T-helper 1 cell (primary cell): ENCODE data around the gene DDAH1.

Experiments used
- DNase-seq, 5 donors: peaks; one replicate each; pipeline ENCODE4 v3.0.0-alpha.2; 2012 to 2020

DDAH1 gene

GRCh38 chr1:85437139-85437538 lies 27.8 kb downstream of the DDAH1 start:
- DNase-seq: no peak

DNA sequence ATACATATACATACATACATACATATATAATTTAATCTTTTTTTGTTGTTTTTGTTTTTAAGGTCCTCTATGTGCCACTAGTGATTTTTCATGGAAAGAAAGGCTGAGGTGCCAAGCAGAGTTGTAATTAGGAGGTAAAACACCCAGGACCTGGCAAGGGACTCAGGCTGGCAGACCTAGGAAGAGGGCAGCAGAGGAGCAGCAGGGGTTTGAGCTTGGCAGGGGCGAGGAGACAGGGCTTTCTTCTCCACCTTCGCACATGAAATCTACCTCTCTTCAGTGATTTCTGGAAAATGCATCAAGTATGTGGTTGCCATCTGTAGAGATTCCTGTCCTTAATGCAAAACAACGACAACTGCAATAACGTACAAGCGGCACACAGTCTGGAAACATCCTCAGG lies 31.9 kb downstream of the DDAH1 start:
- no peak for DNase-seq

- no peak for DNase-seq
Observed at GRCh38 chr1:85428471-85429089, 36.4 kb downstream of the DDAH1 start.

DNA sequence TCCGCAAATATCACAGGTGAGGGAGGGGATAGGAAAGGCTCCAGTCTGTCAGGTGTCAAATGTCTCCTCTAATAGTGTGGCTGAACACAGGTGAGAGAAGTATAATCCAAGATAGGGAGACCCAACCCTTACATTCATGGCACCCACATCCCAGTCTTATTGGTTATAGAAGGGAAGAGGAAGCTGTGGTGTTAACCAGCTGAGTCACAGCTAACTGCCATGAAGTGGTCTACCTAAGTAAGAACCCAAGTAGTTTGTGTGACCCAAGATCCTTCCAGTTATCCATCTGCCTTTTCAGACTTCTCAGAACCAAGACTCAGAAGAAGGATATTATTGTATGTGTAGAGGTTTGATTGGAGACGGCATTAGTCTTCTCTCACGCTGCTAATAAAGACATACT lies 37.1 kb downstream of the DDAH1 start:
- DNase-seq: no peak

- DNase-seq: no peak
Observed at GRCh38 chr1:85427331-85427730, 37.6 kb downstream of the DDAH1 start.

- DNase-seq: no peak
Observed at GRCh38 chr1:85421179-85421578, 43.8 kb downstream of the DDAH1 start.

DNA sequence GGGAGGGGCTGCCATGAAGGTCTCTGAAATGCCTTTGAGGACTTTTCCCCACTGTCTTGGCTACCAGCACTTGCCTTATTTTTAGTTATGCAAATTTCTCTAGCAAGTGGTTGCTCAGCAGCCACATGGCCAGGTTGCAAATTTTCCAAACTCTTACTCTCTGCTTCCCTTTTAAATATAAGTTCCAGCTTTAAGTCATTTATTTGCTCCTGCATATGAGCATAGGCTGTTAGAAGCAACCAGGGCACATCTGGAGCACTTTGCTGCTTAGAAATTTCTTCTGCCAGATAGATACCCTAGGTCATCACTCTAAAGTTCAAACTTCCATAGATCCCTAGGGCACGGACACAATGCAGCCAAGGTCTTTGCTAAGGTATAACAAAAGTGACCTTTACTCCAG lies 44.8 kb downstream of the DDAH1 start:
- no peak for DNase-seq

- DNase-seq: no peak
Observed at GRCh38 chr1:85417876-85418275, 47.1 kb downstream of the DDAH1 start.

GRCh38 chr1:85417017-85417416 lies 47.9 kb downstream of the DDAH1 start:
- DNase-seq: no peak

- no peak for DNase-seq
Observed at GRCh38 chr1:85413169-85413568, 51.8 kb downstream of the DDAH1 start.

DNA sequence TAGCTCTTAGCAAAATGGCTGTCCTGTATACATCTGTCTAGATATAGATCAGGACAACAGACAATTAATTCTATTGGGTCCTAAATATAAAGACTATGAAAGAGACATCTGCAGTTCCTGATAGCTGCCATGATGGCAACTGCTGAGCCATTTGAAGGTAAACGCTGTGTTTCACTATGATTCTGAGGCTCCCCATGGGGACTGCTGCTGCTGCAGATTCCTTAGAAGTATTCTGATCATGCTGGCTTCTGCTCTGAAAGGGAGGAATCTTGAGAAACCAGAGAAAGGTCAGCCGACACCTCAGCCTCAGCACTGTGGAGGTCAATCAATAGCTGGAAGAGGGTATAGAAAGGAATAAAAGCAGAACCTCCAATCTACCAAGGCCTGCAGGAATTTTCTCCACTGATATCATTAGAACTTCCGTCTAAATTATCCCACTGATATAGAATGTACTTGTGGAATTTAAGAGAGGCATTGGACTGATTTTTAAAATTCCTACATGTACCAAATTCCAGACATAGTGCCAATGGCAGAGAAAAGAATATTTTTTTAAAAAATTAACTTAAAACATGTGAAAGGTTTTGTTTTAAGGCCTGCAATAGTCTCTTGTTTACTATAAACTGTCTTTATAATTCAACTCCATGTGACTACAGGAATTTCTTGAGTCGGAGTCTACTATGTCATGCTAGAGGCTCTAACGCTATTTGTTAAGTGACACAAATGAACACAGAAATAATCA lies 53.2 kb downstream of the DDAH1 start:
- DNase-seq: no peak

DNA sequence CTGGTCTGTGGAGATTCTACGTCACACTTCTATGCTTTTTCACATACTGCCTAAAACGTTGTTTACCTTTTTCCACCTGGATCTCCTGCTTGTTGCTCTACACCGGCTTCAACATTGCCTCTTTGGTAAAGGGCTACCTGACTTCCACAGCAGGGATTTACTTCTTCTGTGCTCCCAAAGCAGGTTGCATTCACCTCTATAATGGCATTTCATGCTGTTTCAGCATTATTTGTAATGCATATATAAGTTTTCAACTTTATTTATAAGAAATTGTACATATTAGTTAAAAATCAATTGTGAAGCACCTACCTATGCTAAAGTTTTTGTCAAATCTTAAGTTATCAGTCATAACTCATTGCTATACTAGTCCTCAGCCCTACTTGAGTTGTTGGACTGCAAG lies 55.4 kb downstream of the DDAH1 start:
- DNase-seq: no peak

DNA sequence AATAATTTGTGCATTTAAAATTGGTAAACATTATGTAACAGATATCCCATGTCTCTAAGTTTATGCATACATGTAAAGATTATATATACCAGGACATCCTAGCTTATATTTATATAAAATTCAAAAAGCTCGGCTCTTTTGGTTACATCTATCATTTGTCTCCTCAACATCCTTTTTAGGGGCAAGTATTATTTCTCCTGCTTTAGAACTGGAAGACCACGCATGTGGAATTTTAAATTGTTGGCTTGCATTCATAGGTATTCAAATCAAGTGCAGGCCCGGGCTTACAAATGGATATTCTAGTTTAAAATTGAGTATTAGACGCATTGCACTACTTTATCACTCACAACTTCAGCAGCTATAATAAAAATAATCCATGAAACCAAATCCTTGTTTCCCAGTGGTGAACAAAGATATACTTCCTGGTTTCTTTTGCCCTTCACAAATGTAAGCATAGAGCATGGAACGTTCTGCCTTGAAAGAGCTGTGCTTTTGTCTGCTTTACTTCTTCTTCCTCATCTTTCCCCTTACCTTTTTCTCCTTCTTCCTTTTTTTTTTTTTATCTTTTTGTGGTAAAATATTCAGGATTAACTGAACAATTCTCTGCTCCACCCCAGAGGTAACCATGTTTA lies 57.1 kb downstream of the DDAH1 start:
- DNase-seq: no peak

DNA sequence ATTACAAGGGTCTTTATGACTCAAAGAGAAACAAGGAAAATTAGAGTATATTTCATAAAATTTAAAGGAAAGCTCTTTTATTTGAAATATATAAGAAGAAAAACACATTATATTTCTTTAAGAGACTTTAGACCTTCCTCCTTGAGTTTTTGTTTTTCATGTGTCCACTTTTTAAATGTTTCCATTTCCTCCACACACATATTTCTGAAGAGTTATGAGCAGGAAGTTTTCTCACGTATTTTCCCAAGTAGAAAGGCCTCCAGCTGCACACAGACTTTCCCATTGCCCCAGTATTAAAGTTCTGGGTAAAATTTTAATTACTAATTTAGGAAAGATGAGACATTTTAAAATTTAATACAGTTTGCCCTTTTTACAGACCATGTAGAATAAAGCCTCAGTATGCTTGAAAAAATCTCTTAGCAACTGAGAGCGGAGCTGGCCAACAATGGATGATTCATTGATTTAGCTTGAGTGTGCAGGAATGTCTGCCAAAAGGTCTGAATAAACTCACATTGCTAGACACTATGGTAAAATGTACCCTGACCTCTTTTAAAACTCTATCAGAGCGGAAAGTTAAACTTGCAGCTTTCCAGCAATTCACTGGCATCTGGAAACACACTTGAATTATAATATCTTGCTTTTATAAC lies 57.9 kb downstream of the DDAH1 start:
- DNase-seq: no peak

DNA sequence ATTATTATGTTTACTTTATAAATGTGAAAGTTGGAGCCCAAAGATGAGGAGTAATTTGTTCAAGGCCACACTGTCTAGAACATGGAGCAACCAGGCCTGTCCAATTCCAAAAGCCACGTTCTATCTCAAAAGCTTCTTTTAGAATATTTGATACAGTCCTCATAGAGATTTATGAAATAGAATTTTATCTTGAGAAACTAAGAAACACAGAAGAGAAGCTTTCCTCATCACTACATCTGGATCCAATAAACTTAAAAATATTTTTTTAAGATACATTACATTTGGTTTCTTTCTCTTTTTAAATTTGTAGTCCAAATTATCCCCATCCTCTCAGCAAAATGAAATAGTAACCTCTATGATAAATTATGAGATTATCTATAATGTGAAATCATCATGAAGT lies 58.9 kb downstream of the DDAH1 start:
- no peak for DNase-seq

- DNase-seq: no peak
Observed at GRCh38 chr1:85404408-85404807, 60.6 kb downstream of the DDAH1 start.

GRCh38 chr1:85398391-85399064 lies 66.4 kb downstream of the DDAH1 start:
- no peak for DNase-seq

DNA sequence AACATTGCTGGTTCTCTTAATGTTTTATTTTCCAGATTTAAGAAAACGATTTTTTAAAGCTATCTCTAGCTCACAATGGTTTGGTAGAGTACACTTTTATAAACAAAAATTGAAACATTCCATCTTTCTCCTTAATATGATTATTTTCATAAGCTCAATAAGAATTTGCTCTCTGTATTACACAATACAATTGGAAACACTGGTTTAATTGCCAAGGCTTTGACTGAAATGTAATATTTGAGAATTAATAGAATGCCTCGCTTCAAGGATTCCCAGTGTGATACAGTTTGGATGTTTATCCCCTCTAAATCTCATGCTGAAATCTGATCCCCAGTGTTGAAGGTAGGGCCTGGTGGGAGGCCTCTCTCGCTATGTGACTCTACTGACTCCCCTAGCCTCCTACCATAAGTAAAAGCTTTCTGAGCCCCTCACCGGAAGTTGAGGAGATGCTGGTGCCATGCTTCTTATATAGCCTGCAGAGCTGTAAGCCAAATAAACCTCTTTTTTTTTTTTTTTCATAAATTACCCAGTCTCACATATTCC lies 67.4 kb downstream of the DDAH1 start:
- no peak for DNase-seq

DNA sequence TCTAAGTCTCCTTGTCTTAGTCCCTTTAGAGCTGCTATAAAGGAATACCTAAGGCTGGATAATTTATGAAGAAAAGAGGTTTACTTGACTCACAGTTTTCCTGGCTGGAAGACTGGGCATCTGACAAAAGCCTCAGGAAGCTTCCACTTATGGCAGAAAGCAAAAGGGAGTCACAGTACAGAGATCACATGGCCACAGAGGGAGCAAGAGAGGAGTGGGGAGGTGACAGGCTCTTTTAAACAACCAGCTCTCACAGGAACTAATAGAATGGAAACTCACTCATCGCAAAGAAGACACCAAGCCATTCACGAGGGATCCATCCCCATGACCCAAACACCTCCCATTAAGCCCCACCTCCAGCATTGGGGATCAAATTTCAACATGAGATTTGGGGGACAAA lies 68.8 kb downstream of the DDAH1 start:
- no peak for DNase-seq

DNA sequence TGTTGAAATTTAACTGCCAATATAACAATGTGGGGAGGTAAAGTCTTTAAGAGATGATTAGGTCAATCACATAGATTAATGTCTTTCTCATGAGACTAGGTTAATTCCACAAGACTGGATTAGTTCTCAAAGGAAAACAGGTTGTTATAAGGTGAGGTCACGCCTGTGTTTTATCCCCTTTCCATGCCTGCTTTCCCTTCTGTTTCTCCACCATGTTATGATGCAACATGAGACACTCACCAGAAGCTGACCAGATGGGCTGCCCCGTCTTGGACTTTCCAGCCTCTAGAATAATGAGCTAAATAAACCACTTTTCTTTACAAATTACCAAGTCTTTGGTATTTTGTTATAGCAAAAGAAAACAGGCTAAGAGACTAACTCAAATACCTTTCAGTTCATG lies 70.8 kb downstream of the DDAH1 start:
- DNase-seq: no peak

DNA sequence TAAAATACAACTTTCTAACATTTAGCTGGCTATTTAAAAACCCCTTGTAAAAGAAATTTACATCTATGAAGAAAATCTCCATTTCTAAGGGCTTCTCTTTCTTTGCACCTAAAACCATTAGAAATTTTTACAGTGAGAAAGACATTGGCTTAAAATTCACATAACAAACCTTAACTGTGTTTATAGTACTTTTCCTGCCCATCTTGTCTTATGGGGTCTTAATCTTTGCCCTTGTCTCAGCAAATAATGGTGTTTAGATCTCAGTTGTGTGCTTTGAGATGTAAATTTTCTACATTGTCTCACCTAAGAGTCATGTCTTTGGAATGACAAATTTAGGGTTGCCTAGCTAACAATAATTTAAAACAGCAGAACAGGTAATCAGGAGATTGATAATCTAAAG lies 71.5 kb downstream of the DDAH1 start:
- no peak for DNase-seq

DNA sequence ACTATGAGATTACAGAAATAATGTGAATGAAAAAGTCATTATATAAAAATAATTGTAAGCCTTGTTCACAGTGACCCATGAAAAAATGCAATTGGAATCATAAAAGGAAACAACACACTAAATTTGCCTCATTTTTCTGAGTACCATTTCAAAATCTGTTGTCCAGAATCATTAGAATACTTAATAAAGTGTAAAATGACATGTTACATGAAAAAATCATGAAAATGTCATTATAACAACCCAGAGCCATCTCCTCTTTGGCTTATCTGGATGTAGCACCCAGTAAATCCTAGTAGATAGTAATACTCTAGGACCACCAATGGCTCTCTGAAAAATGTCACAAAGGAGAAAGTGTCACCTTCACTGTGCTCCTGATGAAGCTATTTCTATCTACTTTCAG lies 76.5 kb downstream of the DDAH1 start:
- DNase-seq: no peak

DNA sequence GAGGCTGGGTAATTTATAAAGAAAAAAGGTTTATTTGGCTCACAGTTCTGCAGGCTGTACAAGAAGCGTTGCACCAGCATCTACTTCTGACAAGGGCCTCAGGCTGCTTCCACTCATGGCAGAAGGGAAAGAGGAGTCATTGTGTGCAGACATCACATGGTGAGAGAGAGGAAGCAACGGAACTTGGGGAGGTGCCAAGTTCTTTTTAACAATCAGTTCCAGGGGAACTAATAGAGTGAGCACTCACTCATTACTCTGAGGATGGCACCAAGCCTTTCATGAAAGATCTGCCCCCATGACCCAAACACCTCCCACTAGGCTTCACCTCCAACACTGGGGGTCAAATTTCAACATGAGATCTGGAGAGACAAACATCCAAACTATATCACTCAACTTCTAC lies 77.2 kb downstream of the DDAH1 start:
- no peak for DNase-seq
